Right hindlimb (tissue), 1 donor: ENCODE data around the gene C1orf159.
A peak's percentile ranks its signal among the peaks of the same experiment; 100 is the strongest.
"Not testable (repeated sequence)": the region's sequence is repeated elsewhere in the genome, so short reads cannot be mapped to it uniquely, and the experiment has no call there.

Experiments
- DNase-seq: peaks from one replicate; pipeline ENCODE4 v3.0.0-alpha.2; 2018

Gene C1orf159

DNA sequence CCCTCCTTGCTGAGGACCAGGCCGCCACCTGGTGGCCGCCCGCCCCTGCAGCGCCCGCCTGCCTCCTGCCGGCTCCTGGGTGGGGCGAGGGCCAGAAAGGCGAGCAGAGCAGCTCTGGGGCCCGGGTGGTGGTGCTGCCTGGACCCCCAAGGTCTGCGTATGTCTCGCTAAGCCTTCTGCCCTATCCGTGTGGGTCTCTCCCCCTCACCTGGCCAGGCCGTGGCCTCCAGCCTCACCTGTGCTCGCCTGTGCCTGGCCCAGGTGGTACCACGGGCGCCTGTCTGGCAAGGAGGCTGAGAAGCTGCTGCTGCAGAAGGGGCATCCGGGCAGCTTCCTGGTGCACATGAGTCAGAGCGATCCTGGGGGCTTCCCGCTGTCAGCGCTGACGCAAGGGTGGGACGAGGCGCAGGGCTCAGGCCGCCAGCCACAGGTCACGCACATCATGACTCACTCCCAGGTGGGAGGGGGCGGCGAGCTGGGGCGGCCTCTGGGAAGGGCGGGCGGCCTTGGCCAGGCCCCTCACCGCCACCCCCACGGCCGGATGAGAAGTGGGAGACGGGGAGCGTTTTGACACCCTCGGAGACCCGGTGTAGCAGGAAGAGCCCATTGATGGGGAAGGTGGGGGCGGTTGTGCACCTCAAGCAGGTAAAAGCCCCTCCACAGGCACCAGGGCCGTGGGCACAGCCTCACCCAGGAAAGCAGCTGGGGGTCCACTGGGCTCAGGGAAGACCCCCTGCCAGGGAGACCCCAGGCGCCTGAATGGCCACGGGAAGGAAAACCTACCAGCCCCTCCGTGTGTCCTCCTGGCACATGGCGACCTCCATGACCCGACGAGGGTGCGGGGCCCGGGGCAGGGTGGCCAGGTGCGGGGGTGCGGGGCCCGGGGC is 51.7 kb downstream of the C1orf159 start:
- DNase-seq = peak; percentile 57

DNA sequence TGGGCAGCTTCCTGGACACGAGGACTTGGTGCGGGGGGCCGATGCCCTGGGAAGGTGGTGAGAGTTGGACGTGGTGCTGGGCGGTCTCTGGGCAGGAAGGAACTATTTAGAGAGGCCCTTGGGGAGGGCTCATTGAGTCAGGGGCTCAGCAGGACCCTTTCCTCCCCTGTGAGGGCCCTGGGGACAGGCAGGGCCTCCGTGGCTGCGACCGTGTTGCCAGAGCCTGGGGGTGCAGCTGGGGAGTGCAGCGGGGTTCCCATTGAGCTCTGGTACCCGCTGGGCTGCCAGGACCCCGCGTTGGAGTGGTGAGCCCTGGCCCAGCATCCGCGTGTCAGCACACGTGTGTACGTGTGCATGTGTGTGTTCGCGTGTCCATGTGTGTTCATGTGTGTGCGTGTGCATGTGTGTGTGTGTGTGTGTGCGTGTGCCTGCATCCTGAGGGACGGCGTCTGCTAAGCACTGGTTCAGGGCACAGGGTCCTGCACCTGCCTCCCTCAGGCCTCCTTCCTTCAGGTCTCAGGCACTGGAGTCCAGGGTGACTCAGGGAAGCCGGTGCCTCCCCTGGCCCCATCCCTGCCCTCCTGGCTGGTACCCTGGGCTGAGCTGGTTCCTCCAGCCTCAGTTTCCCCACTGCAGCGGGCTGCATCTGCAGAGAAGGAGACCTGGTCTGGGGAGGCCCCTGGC is 52.5 kb downstream of the C1orf159 start:
- DNase-seq = no peak

DNA sequence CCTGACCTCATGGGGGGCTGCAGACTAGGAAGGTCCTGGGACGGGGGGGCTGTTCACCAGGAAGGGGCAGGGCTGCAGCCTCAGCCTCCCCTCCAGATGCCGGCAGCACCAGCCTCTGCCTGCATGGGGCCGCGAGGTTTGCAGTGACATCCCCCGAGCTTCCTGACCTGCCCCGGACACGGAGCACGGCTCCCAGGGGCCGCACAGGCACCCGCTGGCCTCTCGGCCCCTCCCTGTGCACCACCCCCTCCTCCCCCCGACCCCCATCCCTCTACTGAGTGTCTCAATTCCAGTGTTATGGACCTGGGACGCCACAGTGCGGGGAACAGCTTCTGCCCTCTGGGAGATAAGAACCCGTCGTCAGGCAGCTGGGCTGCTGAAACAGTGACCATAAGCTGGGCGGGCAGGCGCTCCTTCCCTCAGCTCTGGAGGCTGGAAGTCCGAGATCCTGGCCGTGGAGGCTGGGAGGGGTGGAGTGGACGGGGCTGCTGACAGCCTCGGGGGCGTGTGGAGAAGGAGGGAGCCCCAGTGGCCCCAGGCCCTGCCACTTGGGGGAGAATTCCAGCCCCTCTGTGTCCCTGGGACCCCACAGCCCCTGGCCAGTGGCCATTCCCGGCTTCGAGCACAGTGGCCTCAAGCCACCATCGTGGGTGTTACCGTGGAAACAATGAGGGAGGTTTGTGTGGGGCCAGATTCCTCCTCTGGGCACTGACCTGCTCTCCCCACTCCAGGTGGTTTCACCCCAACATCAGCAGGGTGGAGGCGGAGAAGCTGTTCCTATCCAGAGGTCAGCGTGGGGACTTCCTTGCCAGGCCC is 53.3 kb downstream of the C1orf159 start:
- no peak for DNase-seq

DNA sequence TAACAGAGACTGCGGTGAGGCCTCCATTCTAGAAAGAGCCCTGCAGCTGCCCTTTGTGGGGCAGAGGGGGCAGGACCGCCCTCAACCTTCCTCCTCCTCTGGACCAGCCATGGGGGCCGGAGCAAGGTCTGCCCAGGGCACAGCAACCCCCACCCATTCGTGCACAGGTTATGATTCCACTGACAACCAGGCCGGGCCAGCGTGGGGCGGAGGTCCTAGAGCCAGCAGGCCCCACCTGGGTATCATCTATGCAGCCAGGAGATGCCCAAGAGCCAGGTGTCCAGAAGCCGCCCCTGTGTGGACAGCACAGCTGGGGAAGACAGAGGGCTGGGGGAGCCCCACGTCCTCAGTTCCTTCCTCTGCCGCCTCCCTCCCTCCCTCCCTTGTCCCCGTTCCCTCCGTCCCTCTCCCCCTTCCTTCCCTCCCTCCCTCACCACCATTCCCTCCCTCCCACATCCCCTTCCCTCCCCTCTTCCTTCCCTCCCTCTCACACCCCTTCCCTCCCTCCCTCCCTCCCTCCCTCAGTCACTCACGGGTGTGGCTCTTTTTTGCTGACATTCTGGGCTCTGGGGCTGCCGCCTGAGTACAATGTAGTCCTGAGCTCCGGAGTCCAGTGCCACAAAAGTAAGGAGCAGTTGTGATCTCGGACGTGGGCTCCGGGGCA is 54.1 kb downstream of the C1orf159 start:
- no peak for DNase-seq

DNA sequence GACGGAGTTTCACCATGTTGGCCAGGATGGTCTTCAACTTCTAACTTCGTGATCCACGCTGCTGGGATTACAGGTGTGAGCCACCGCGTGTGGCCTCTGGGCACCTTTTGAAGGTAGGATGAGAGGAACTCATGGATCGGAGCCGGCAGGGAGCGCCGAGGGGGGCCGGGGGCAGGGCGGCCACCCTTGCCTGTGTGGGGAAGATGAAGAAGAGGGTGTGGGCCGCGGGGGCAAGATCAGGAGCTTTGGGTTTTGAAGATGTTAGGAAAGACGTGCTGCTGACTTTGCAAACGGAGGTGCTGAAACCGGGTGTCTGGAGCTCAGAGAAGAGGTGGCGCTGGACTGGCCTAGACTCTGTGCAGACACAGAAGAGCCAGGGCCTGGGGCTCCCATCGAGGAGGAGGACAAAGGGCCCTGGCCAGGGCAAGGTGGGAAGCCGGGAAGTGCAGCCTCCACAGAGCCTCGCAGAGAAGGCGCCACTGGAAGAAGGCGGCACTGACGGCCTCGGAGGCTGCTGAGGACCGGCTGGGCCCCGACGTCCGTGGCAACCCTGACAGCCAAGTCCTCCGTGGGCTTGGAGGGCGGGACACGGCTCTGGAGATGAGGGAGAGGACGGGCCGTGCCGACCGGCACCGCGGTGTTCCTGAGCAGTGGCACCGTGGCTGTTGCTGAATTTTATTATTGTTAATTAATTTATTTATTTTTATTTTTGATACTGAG is 55.4 kb downstream of the C1orf159 start:
- DNase-seq = no peak

DNA sequence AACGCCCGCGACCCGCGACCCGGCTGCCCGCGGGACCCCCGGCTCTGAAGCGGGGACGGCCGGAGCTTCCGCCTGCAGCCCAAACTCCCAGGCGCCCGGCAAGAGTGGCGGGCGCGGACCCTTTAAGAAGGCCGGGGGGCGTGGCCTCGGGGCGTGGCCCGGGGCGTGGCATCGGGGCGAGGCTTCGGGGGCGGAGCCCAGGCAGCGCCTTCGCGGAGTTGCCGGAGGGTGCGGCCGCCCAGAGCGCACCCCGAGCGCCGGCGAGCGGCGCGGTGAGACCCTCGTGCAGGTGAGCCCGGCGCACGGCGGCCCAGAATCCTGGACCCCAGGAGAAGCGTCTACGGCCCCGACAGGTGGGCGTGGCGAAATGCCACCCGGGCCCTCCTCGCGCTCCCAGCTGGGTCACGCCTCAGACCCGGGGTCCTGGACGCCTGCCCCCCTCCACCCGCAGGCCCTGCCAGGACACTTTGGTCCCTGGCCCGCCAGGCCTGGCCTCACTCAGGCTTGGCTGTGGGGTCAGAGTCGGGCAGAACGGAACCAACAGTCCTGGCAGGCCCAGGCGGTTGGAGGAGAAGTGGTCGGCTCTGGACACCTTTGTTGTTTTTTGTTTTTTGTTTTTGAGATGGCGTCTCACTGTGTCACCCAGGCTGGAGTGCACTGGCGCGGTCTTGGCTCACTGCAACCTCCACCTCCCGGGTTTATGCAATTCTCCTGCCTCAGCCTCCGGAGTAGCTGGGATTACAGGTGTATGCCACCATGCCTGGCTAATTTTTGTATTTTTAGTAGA is 56.2 kb downstream of the C1orf159 start:
- DNase-seq = peak; percentile 76

DNA sequence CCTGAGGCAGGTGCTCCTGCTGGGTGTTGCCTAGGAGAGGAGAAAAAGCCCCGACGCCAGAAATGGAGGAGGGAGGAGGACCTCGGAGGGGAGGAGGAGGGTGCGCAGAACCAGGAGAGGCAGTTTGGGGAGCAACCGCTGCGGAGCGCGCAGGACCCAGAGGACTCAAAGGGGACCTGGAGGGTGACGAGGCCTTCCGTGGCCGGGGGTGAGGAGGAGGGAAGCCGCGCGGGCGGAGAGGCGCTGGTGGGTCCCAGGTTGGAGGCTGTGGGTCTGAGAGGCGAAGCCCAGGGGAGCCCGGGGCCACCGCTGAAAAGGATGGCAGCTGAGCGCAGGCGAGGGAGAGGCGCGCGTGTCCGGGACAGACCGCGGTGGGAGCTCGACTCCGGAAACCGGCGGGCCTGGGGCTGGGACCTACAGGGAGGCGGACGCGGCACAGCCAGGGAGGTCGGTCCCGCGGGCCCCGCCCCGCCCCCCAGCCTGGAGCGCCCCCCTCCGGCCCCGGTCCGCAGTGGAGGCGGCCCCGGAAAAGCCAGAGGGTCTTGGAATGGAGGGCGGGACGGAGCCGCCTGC is 56.9 kb downstream of the C1orf159 start:
- no peak for DNase-seq

DNA sequence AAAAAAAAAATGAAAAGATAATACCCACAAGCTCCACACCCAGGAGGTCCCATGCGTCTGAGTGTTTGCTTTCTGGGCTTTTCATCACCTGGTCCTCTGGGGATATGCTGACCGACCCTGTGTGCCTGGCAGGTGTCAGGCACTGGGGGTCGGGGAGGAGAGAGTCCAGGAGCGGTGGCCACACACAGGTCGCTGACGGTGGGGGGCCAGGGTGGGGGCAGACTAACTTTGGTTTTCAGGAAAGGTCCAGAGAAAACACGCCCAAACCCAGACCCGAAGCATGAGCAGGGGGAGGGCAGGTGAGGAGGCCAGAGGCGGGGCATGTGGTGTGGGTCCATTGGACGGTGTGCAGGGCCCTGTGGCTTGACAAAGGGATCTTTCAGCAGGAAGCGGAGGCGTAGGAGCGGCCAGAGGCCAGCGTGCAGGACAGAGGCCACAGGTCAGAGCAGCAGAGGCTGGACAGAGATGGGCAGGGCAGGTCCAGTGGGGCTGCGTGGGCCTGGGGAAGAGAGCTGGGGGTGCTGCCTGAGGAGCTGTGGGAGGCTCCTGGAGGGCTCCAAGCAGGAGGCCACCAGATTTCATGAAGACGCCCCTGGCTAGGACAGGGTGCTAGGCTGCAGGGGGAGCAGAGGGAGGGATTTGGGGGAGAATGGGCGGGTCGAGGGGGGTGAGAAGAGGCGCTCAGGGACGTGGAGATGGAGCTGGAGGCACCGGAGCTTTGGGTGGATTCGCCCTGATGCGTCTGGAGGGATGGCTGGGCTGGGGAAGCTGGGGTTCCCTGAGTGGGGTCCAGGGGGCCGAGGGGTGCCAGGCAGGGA is 57.6 kb downstream of the C1orf159 start:
- DNase-seq = no peak

DNA sequence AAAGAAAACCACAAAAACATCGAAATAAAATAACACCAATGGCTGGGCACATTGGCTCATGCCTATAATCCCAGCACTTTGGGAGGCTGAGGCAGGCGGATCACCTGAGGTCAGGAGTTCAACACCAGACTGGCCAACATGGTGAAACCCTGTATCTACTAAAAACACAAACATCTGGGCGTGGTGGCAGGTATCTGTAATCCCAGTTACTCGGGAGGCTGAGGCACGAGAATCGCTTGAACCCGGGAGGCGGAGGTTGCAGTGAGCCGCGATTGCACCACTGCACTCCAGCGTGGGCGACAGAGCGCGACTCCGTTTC is 58.2 kb downstream of the C1orf159 start:
- not testable (repeated sequence) for DNase-seq

DNA sequence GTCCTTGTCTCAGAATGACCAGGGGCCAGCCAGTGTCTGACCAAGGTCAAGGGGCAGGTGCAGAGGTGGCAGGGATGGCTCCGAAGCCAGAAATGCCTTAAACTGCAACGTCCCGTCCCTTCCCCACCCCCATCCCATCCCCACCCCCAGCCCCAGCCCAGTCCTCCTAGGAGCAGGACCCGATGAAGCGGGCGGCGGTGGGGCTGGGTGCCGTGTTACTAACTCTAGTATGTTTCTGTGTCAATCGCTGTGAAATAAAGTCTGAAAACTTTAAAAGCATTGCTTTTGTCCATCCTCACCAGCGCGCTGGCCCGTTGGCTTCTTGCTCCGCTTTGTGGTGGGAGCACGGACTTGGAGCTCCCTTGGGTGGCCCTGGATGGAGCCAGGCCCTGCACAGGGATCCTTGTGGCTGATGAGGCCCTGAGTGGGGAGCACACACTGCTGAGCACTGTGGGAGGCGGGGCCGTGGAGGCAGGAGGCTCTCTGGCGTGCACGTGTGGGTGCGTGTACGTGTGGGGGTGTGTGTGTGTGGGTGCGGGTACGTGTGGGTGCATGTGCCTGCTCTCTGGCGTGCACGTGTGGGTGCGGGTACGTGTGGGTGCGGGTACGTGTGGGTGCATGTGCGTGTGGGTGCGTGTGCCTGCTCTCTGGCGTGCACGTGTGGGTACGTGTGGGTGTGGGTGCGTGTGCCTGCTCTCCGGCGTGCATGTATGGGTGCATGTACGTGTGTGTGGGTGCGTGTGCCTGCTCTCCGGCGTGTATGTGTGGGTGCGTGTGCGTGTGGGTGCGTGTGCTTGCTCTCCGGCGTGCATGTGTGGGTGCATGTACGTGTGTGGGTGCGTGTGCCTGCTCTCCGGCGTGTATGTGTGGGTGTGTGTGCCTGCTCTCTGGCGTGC is 59.8 kb downstream of the C1orf159 start:
- DNase-seq = no peak

DNA sequence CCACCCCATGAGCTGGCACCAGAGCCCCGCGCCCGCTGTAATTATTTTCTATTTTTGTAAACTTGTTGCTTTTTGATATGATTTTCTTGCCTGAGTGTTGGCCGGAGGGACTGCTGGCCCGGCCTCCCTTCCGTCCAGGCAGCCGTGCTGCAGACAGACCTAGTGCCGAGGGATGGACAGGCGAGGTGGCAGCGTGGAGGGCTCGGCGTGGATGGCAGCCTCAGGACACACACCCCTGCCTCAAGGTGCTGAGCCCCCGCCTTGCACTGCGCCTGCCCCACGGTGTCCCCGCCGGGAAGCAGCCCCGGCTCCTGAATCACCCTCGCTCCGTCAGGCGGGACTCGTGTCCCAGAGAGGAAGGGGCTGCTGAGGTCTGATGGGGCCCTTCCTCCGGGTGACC is 60.9 kb downstream of the C1orf159 start:
- DNase-seq = no peak

DNA sequence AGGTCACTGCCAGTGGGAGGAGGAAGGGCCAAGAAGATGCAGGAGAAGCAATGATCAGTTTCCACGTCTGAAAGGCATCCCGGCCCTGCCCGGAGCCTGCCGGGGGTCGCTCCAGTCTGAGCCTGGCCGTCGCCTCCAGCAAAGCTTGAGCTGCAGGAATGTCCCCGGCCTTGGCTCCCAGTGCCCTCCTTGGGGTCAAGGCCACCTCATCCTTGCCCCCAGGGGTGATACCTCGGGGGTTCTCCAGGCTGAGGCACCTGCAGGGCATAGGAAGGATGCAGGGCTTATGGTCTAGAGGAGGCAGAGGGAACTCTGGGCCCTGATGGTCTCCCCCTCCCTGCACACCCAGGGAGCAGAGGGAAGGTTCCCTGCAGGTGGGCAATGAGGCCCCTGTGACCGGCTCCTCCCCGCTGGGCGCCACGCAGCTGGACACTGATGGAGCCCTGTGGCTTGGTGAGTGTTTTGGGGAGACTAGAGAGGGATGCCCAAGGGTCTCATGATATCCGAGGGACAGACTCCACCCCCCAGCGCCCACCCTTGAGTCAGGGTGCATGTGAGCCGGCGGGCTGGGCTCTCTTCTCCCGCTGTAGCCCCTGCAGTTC is 61.7 kb downstream of the C1orf159 start:
- no peak for DNase-seq

DNA sequence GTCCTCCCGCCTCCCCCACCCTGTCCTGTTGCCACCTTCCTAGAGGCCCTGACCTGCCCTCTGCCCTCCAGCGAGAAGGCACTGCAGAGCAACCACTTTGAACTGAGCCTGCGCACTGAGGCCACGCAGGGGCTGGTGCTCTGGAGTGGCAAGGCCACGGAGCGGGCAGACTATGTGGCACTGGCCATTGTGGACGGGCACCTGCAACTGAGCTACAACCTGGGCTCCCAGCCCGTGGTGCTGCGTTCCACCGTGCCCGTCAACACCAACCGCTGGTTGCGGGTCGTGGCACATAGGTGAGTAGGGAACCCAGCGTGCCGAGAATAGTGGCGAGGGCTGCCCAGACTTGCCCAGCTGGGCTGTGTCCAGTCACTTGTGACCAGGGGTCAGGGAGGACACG is 62.2 kb downstream of the C1orf159 start:
- no peak for DNase-seq

DNA sequence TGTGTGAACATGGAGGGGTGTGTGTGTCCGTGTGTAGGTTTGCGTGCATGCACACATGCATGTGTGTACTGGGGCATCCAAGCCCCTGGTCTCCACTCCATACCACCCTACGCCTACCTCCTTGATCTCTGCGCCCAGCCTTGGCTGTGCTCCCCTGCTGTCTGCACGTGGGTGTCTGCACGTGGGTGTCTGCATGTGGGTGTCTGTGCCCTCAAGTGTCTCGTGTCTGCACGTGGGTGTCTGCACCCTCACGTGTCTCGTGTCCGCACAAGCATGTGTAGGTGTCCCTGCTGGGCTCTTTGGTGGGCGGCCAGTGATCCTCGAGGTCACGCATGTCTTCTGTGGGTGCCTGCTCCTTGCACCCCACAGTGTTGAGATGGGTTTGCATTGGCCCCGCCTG is 62.9 kb downstream of the C1orf159 start:
- no peak for DNase-seq

DNA sequence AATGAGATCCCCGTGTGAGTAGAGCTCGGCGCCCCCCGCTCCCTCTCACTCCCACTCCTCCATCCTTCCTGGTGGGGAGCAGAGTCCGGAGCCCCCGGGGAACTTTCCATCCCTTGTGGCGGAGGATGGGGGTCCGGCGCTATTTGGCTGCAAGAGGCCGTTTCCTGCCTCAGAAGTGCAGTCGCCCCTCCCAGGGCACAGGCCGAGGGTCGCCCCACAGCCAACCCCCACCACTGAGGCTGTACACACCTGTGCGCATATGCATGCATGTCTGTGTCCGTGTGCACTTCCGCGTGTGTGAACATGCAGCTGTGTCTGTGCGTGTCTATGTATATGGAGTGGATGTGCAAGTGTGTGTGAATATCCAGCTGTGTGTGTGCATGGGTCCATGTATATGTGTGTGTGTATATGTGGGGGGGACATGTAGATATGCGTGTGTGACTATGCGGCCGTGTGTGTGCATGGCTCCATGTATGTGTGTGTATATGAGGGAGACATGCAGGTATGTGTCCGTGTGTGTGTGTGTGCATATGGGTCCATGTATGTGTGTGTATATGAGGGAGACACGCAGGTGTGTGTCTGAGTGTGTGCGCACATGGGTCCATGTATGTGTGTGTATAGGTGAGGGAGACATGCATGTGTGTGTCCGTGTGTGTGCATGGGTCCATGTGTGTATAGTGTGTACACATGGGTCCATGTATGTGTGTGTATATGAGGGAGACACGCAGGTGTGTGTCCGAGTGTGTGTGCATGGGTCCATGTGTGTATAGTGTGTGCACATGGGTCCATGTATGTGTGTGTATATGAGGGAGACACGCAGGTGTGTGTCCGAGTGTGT is 63.7 kb downstream of the C1orf159 start:
- DNase-seq = no peak

DNA sequence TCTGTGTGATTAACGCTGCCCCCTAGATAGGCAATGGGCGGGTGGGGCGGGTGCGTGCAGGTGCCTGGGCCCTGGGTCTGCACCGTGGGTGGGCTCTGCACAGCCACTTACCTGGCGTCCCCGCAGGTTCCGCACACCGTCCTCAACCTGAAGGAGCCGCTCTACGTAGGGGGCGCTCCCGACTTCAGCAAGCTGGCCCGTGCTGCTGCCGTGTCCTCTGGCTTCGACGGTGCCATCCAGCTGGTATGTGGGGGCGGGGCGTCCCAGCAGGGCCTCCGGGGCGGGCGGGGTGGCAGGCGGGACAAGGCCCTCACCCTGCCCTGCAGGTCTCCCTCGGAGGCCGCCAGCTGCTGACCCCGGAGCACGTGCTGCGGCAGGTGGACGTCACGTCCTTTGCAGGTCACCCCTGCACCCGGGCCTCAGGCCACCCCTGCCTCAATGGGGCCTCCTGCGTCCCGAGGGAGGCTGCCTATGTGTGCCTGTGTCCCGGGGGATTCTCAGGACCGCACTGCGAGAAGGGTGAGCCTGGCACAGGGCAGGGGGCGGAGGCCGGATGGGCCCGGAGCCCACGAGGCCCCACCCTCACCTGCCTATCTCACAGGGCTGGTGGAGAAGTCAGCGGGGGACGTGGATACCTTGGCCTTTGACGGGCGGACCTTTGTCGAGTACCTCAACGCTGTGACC is 64.6 kb downstream of the C1orf159 start:
- DNase-seq = no peak

DNA sequence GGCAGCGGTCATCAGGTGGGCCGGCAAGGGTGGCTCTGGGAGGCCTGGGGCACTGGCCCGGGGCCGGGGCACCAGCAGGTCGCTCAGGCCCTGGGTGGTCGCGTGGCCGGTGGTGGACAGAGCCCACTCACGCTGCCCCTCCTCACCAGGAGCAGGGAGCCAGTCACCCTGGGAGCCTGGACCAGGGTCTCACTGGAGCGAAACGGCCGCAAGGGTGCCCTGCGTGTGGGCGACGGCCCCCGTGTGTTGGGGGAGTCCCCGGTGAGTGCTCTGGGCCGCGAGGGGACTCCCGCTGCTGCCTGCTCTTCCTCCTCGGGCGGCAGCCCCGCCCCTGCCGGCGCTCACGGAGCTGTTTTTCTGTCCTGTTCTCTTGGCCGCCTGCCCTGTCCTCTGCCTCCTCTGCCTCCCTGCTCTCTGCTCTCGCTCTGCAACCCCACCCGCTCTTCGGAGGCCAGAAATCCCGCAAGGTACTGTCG is 65.3 kb downstream of the C1orf159 start:
- DNase-seq = no peak
